ENCODE measurements around the gene PDE4D.

The PDE4D gene

GRCh38 chr5:59358005-59358861 lies 535.3 kb downstream of the PDE4D start:
- peaks cover 4 to 11% of the 10 kb centered on the region in 2 donors for H3K4me1 ChIP-seq (ENCODE audit: control insufficient read depth in 1 of 2, insufficient read depth in 2 of 2, low read length in 2 of 2)
- H3K27me3 ChIP-seq (ENCODE audit: control insufficient read depth in 1 of 2, insufficient read depth in 2 of 2, low read length in 2 of 2): no peaks in the 10 kb centered on the region
- no peaks in the 10 kb centered on the region for H3K9me3 ChIP-seq (ENCODE audit: control insufficient read depth in 1 of 2, low read length in 2 of 2)
- no peaks in the 10 kb centered on the region for H3K36me3 ChIP-seq (ENCODE audit: control insufficient read depth in 1 of 2, insufficient read depth in 2 of 2, low read length in 2 of 2)
- H3K27ac ChIP-seq (ENCODE audit: low read depth, low read length): no peak overlapping the region
- no peak overlapping the region for H3K9ac ChIP-seq (ENCODE audit: low read depth in 1 of 2, low read length in 2 of 2)
- H3K4me3 ChIP-seq (ENCODE audit: low read depth in 1 of 2, low read length in 2 of 2): no peak overlapping the region

GRCh38 chr5:59357381-59357977 lies 536.0 kb downstream of the PDE4D start:
- Histone ChIP-seq H3K9me3 (ENCODE audit: control insufficient read depth in 1 of 2, low read length in 2 of 2) (no peaks in the 10 kb centered on the region), H3K36me3 (ENCODE audit: control insufficient read depth in 1 of 2, insufficient read depth in 2 of 2, low read length in 2 of 2) (no peaks in the 10 kb centered on the region), H3K9ac (ENCODE audit: low read depth in 1 of 2, low read length in 2 of 2) (no peak overlapping the region), H3K27me3 (ENCODE audit: control insufficient read depth in 1 of 2, insufficient read depth in 2 of 2, low read length in 2 of 2) (no peaks in the 10 kb centered on the region), H3K4me1 (ENCODE audit: control insufficient read depth in 1 of 2, insufficient read depth in 2 of 2, low read length in 2 of 2) (peaks cover 4 to 11% of the 10 kb centered on the region in 2 donors), H3K4me3 (ENCODE audit: low read depth in 1 of 2, low read length in 2 of 2) (no peak overlapping the region), H3K27ac (ENCODE audit: low read depth, low read length) (no peak overlapping the region)

GRCh38 chr5:59356813-59357380 lies 536.6 kb downstream of the PDE4D start:
- Histone ChIP-seq H3K4me1 (ENCODE audit: control insufficient read depth in 1 of 2, insufficient read depth in 2 of 2, low read length in 2 of 2) (peaks cover 4 to 15% of the 10 kb centered on the region in 2 donors), H3K27ac (ENCODE audit: low read depth, low read length) (no peak overlapping the region)

GRCh38 chr5:59354811-59355210 lies 538.7 kb downstream of the PDE4D start:
- H3K9ac ChIP-seq (ENCODE audit: low read depth in 1 of 2, low read length in 2 of 2): no peak overlapping the region
- no peaks in the 10 kb centered on the region for H3K27me3 ChIP-seq (ENCODE audit: control insufficient read depth in 1 of 2, insufficient read depth in 2 of 2, low read length in 2 of 2)
- no peak overlapping the region for H3K4me3 ChIP-seq (ENCODE audit: low read depth in 1 of 2, low read length in 2 of 2)
- H3K36me3 ChIP-seq (ENCODE audit: control insufficient read depth in 1 of 2, insufficient read depth in 2 of 2, low read length in 2 of 2): no peaks in the 10 kb centered on the region
- peaks cover 4 to 15% of the 10 kb centered on the region in 2 donors for H3K4me1 ChIP-seq (ENCODE audit: control insufficient read depth in 1 of 2, insufficient read depth in 2 of 2, low read length in 2 of 2)
- H3K27ac ChIP-seq (ENCODE audit: low read depth, low read length): no peak overlapping the region
- no peaks in the 10 kb centered on the region for H3K9me3 ChIP-seq (ENCODE audit: control insufficient read depth in 1 of 2, low read length in 2 of 2)

More at GRCh38 chr5:59356813-59357380, 536.6 kb downstream of the PDE4D start:
- no peaks in the 10 kb centered on the region for H3K36me3 ChIP-seq (ENCODE audit: control insufficient read depth in 1 of 2, insufficient read depth in 2 of 2, low read length in 2 of 2)
- no peak overlapping the region for H3K4me3 ChIP-seq (ENCODE audit: low read depth in 1 of 2, low read length in 2 of 2)
- no peak overlapping the region for H3K9ac ChIP-seq (ENCODE audit: low read depth in 1 of 2, low read length in 2 of 2)
- H3K27me3 ChIP-seq (ENCODE audit: control insufficient read depth in 1 of 2, insufficient read depth in 2 of 2, low read length in 2 of 2): no peaks in the 10 kb centered on the region
- H3K9me3 ChIP-seq (ENCODE audit: control insufficient read depth in 1 of 2, low read length in 2 of 2): no peaks in the 10 kb centered on the region

GRCh38 chr5:59354274-59354673 lies 539.3 kb downstream of the PDE4D start:
- H3K4me1 ChIP-seq (ENCODE audit: control insufficient read depth in 1 of 2, insufficient read depth in 2 of 2, low read length in 2 of 2): peaks cover 4 to 15% of the 10 kb centered on the region in 2 donors
- H3K9ac ChIP-seq (ENCODE audit: low read depth in 1 of 2, low read length in 2 of 2): no peak overlapping the region
- no peak overlapping the region for H3K27ac ChIP-seq (ENCODE audit: low read depth, low read length)
- no peaks in the 10 kb centered on the region for H3K27me3 ChIP-seq (ENCODE audit: control insufficient read depth in 1 of 2, insufficient read depth in 2 of 2, low read length in 2 of 2)
- no peak overlapping the region for H3K4me3 ChIP-seq (ENCODE audit: low read depth in 1 of 2, low read length in 2 of 2)
- H3K36me3 ChIP-seq (ENCODE audit: control insufficient read depth in 1 of 2, insufficient read depth in 2 of 2, low read length in 2 of 2): no peaks in the 10 kb centered on the region
- H3K9me3 ChIP-seq (ENCODE audit: control insufficient read depth in 1 of 2, low read length in 2 of 2): no peaks in the 10 kb centered on the region

GRCh38 chr5:59351076-59351794 lies 542.3 kb downstream of the PDE4D start:
- Histone ChIP-seq H3K27me3 (ENCODE audit: control insufficient read depth in 1 of 2, insufficient read depth in 2 of 2, low read length in 2 of 2) (no peaks in the 10 kb centered on the region), H3K9me3 (ENCODE audit: control insufficient read depth in 1 of 2, low read length in 2 of 2) (no peaks in the 10 kb centered on the region), H3K9ac (ENCODE audit: low read depth in 1 of 2, low read length in 2 of 2) (no peak overlapping the region), H3K4me3 (ENCODE audit: low read depth in 1 of 2, low read length in 2 of 2) (no peak overlapping the region), H3K36me3 (ENCODE audit: control insufficient read depth in 1 of 2, insufficient read depth in 2 of 2, low read length in 2 of 2) (no peaks in the 10 kb centered on the region), H3K4me1 (ENCODE audit: control insufficient read depth in 1 of 2, insufficient read depth in 2 of 2, low read length in 2 of 2) (peaks cover 0 to 4% of the 10 kb centered on the region in 2 donors), H3K27ac (ENCODE audit: low read depth, low read length) (no peak overlapping the region)

GRCh38 chr5:59348189-59348588 lies 545.3 kb downstream of the PDE4D start:
- Histone ChIP-seq H3K27ac (ENCODE audit: low read depth, low read length) (no peak overlapping the region), H3K36me3 (ENCODE audit: control insufficient read depth in 1 of 2, insufficient read depth in 2 of 2, low read length in 2 of 2) (no peaks in the 10 kb centered on the region), H3K9ac (ENCODE audit: low read depth in 1 of 2, low read length in 2 of 2) (no peak overlapping the region), H3K27me3 (ENCODE audit: control insufficient read depth in 1 of 2, insufficient read depth in 2 of 2, low read length in 2 of 2) (no peaks in the 10 kb centered on the region), H3K9me3 (ENCODE audit: control insufficient read depth in 1 of 2, low read length in 2 of 2) (no peaks in the 10 kb centered on the region), H3K4me3 (ENCODE audit: low read depth in 1 of 2, low read length in 2 of 2) (no peak overlapping the region), H3K4me1 (ENCODE audit: control insufficient read depth in 1 of 2, insufficient read depth in 2 of 2, low read length in 2 of 2) (peaks cover 0 to 4% of the 10 kb centered on the region in 2 donors)

- H3K27me3 ChIP-seq (ENCODE audit: control insufficient read depth in 1 of 2, insufficient read depth in 2 of 2, low read length in 2 of 2): no peaks in the 10 kb centered on the region
- no peak overlapping the region for H3K9ac ChIP-seq (ENCODE audit: low read depth in 1 of 2, low read length in 2 of 2)
- no peaks in the 10 kb centered on the region for H3K9me3 ChIP-seq (ENCODE audit: control insufficient read depth in 1 of 2, low read length in 2 of 2)
- no peaks in the 10 kb centered on the region for H3K36me3 ChIP-seq (ENCODE audit: control insufficient read depth in 1 of 2, insufficient read depth in 2 of 2, low read length in 2 of 2)
- H3K4me3 ChIP-seq (ENCODE audit: low read depth in 1 of 2, low read length in 2 of 2): no peak overlapping the region
- H3K4me1 ChIP-seq (ENCODE audit: control insufficient read depth in 1 of 2, insufficient read depth in 2 of 2, low read length in 2 of 2): peaks cover 0 to 1% of the 10 kb centered on the region in 2 donors
- H3K27ac ChIP-seq (ENCODE audit: low read depth, low read length): no peak overlapping the region
Measured at GRCh38 chr5:59346982-59347381, 546.5 kb downstream of the PDE4D start.

GRCh38 chr5:59346514-59346913 lies 547.0 kb downstream of the PDE4D start:
- Histone ChIP-seq H3K36me3 (ENCODE audit: control insufficient read depth in 1 of 2, insufficient read depth in 2 of 2, low read length in 2 of 2) (no peaks in the 10 kb centered on the region), H3K9ac (ENCODE audit: low read depth in 1 of 2, low read length in 2 of 2) (no peak overlapping the region), H3K27ac (ENCODE audit: low read depth, low read length) (no peak overlapping the region), H3K27me3 (ENCODE audit: control insufficient read depth in 1 of 2, insufficient read depth in 2 of 2, low read length in 2 of 2) (no peaks in the 10 kb centered on the region), H3K4me1 (ENCODE audit: control insufficient read depth in 1 of 2, insufficient read depth in 2 of 2, low read length in 2 of 2) (no peaks in the 10 kb centered on the region), H3K9me3 (ENCODE audit: control insufficient read depth in 1 of 2, low read length in 2 of 2) (no peaks in the 10 kb centered on the region), H3K4me3 (ENCODE audit: low read depth in 1 of 2, low read length in 2 of 2) (no peak overlapping the region)

GRCh38 chr5:59342181-59342580 lies 551.3 kb downstream of the PDE4D start:
- Histone ChIP-seq H3K9ac (ENCODE audit: low read depth in 1 of 2, low read length in 2 of 2) (no peak overlapping the region), H3K27ac (ENCODE audit: low read depth, low read length) (no peak overlapping the region), H3K4me1 (ENCODE audit: control insufficient read depth in 1 of 2, insufficient read depth in 2 of 2, low read length in 2 of 2) (no peaks in the 10 kb centered on the region), H3K9me3 (ENCODE audit: control insufficient read depth in 1 of 2, low read length in 2 of 2) (no peaks in the 10 kb centered on the region), H3K4me3 (ENCODE audit: low read depth in 1 of 2, low read length in 2 of 2) (no peak overlapping the region), H3K27me3 (ENCODE audit: control insufficient read depth in 1 of 2, insufficient read depth in 2 of 2, low read length in 2 of 2) (no peaks in the 10 kb centered on the region), H3K36me3 (ENCODE audit: control insufficient read depth in 1 of 2, insufficient read depth in 2 of 2, low read length in 2 of 2) (no peaks in the 10 kb centered on the region)

Data from duodenal mucosa (tissue), 2 donors.